ENCODE data around the gene MED14.

The MED14 gene

DNA sequence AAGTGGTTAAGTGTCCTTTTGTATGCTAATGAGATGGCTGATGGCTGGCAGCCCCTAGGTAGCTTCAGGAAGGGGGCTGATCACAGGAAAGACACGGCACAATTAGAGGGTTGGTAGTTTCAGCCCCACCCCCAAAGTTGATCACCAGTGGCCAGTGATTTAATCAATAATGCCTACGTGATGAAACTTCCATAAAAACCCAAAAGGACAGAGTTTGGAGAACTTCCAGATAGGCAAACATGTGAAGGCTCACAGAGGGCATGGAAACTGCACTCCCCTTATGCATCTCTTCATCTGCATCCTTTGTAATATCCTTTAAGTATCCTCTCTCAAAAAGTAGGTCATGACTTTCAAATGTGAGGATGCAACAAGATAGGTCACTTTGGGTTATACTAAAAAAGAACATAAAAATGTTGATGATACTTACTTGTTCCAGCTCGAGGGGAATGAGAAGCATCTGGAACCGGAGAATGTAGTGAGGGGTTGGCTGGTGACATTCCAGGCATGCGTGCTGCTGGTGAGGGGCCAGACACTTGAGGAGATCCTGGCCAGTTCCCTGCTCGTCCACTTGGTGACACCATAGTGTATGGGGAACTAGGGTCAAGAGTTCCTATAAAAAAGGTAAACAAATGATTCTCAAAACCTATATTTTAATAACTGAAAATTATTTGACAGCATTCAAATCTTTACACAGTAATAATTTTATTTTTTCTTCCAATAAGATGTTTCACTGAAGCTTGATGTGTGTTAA, 71.3 kb downstream of the MED14 start:
- TF ChIP-seq ZBTB7A (IDR thresholded peaks at IDR 0.05; ENCODE audit: low read depth) (no peak), YY1 (IDR thresholded peaks at IDR 0.05; ENCODE audit: low read depth) (no peak), CEBPB (IDR thresholded peaks at IDR 0.05) (no peak), NFIC (IDR thresholded peaks at IDR 0.05) (no peak), FOXM1 (IDR thresholded peaks at IDR 0.05; ENCODE audit: borderline replicate concordance, low read depth) (no peak), TAF1 (IDR thresholded peaks at IDR 0.05; ENCODE audit: low read depth) (no peak)
- TF ChIP-seq, protein P1, sequence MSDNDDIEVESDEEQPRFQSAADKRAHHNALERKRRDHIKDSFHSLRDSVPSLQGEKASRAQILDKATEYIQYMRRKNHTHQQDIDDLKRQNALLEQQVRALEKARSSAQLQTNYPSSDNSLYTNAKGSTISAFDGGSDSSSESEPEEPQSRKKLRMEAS (IDR thresholded peaks at IDR 0.05) = no peak
- TF ChIP-seq, protein P2, sequence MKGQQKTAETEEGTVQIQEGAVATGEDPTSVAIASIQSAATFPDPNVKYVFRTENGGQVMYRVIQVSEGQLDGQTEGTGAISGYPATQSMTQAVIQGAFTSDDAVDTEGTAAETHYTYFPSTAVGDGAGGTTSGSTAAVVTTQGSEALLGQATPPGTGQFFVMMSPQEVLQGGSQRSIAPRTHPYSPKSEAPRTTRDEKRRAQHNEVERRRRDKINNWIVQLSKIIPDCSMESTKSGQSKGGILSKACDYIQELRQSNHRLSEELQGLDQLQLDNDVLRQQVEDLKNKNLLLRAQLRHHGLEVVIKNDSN (IDR thresholded peaks at IDR 0.05) = no peak

DNA sequence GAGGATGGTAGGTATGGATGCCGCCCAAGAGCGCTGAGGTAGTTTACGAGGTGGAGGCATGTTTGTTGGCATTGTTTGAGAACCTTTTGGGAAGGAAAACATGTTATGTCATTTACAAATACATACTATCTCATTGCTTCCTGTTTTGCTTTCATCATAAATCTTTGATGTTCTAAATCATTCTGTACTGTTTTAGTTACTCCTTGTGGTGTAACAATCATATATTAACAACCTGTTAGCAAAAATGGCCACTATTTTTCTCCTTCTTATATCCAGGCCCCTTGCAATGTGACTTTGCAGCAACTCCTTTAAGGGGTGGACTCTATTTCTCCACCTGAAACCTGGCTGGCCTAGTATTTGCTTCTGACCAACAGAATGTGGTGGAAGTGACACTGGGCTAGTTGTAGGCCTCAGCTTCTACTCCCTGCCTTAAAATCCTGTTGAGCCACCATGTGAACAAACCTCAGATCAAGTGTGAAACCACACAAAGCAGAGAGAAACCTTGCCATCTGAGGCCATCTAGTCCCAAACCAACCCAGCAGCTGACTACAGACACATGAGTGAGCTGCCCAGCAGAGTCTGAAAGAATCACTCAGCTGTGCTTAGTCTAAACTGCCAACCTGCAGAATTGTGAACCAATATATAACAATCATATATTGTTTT, 72.1 kb downstream of the MED14 start:
- no peak for TF ChIP-seq EP300 (IDR thresholded peaks at IDR 0.05; ENCODE audit: borderline replicate concordance)
- TF ChIP-seq ZBTB7A (IDR thresholded peaks at IDR 0.05; ENCODE audit: low read depth) = no peak
- no peak for TF ChIP-seq CEBPB (IDR thresholded peaks at IDR 0.05)
- no peak for TF ChIP-seq TCF12 (IDR thresholded peaks at IDR 0.05; ENCODE audit: low read depth)
- TF ChIP-seq YY1 (IDR thresholded peaks at IDR 0.05; ENCODE audit: low read depth) = no peak
- no peak for TF ChIP-seq RAD21 (IDR thresholded peaks at IDR 0.05; ENCODE audit: low read depth)
- TF ChIP-seq EGR1 (IDR thresholded peaks at IDR 0.05) = no peak
- TF ChIP-seq, protein P2 (IDR thresholded peaks at IDR 0.05) = no peak
- no peak for TF ChIP-seq TAF1 (IDR thresholded peaks at IDR 0.05; ENCODE audit: low read depth)
- TF ChIP-seq, protein P1 (IDR thresholded peaks at IDR 0.05) = no peak
- no peak for TF ChIP-seq FOXM1 (IDR thresholded peaks at IDR 0.05; ENCODE audit: borderline replicate concordance, low read depth)
- TF ChIP-seq NFIC (IDR thresholded peaks at IDR 0.05) = no peak
- no peak for TF ChIP-seq CREB1 (IDR thresholded peaks at IDR 0.05; ENCODE audit: low read depth)
- TF ChIP-seq, protein P3, sequence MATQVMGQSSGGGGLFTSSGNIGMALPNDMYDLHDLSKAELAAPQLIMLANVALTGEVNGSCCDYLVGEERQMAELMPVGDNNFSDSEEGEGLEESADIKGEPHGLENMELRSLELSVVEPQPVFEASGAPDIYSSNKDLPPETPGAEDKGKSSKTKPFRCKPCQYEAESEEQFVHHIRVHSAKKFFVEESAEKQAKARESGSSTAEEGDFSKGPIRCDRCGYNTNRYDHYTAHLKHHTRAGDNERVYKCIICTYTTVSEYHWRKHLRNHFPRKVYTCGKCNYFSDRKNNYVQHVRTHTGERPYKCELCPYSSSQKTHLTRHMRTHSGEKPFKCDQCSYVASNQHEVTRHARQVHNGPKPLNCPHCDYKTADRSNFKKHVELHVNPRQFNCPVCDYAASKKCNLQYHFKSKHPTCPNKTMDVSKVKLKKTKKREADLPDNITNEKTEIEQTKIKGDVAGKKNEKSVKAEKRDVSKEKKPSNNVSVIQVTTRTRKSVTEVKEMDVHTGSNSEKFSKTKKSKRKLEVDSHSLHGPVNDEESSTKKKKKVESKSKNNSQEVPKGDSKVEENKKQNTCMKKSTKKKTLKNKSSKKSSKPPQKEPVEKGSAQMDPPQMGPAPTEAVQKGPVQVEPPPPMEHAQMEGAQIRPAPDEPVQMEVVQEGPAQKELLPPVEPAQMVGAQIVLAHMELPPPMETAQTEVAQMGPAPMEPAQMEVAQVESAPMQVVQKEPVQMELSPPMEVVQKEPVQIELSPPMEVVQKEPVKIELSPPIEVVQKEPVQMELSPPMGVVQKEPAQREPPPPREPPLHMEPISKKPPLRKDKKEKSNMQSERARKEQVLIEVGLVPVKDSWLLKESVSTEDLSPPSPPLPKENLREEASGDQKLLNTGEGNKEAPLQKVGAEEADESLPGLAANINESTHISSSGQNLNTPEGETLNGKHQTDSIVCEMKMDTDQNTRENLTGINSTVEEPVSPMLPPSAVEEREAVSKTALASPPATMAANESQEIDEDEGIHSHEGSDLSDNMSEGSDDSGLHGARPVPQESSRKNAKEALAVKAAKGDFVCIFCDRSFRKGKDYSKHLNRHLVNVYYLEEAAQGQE (IDR thresholded peaks at IDR 0.05; ENCODE audit: low read depth) = no peak
- no peak for TF ChIP-seq TEAD4 (IDR thresholded peaks at IDR 0.05)

DNA sequence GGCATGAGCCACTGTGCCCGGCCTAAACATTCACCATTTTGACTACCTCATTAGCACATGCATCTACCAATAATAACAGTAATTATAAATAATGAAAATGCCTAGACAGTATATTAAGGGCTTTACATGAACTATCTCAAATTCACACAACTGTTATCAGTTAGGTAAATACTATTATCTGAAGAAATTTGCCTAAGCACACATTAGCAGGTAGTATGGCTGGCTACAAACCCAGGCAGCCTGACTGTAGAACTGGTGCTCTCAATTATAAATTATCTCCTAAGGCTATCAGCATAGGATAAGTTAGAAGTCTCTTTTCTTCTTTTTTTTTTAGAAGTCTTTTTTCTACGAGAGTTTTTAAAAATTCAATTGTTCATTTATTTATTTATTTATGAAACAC, 73.9 kb downstream of the MED14 start:
- TF ChIP-seq TEAD4 (IDR thresholded peaks at IDR 0.05) = no peak
- TF ChIP-seq RAD21 (IDR thresholded peaks at IDR 0.05; ENCODE audit: low read depth) = no peak
- no peak for TF ChIP-seq YY1 (IDR thresholded peaks at IDR 0.05; ENCODE audit: low read depth)
- TF ChIP-seq, protein P1 (IDR thresholded peaks at IDR 0.05) = no peak
- TF ChIP-seq CEBPB (IDR thresholded peaks at IDR 0.05) = no peak
- no peak for TF ChIP-seq FOXM1 (IDR thresholded peaks at IDR 0.05; ENCODE audit: borderline replicate concordance, low read depth)
- TF ChIP-seq EGR1 (IDR thresholded peaks at IDR 0.05) = no peak
- no peak for TF ChIP-seq NFIC (IDR thresholded peaks at IDR 0.05)
- TF ChIP-seq, protein P3 (IDR thresholded peaks at IDR 0.05; ENCODE audit: low read depth) = no peak
- no peak for TF ChIP-seq EP300 (IDR thresholded peaks at IDR 0.05; ENCODE audit: borderline replicate concordance)
- TF ChIP-seq TAF1 (IDR thresholded peaks at IDR 0.05; ENCODE audit: low read depth) = no peak
- TF ChIP-seq, protein P2 (IDR thresholded peaks at IDR 0.05) = no peak
- no peak for TF ChIP-seq TCF12 (IDR thresholded peaks at IDR 0.05; ENCODE audit: low read depth)
- TF ChIP-seq CREB1 (IDR thresholded peaks at IDR 0.05; ENCODE audit: low read depth) = no peak

DNA sequence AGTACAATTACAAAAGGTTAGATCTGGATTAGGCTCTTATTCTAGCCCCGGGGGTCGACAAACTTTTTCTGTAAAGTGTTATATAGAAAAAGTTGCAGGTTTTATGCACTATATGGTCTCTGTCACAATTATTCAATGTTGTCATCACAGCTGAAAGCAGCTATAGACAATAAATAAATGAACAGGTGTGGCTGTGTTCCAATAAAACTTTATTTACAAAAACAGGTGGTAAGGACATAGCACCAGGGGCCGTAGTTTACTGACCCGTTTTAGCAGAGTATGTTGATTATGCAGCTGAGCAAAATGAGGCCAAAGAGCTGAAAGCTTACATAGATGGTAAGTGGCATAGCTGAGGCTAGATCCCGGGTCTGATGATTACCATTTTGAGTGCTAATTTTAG, 75.0 kb downstream of the MED14 start:
- TF ChIP-seq, protein P3 (IDR thresholded peaks at IDR 0.05; ENCODE audit: low read depth) = no peak
- TF ChIP-seq, protein P1 (IDR thresholded peaks at IDR 0.05) = no peak
- TF ChIP-seq CEBPB (IDR thresholded peaks at IDR 0.05) (no peak), FOXM1 (IDR thresholded peaks at IDR 0.05; ENCODE audit: borderline replicate concordance, low read depth) (no peak), EGR1 (IDR thresholded peaks at IDR 0.05) (no peak), CREB1 (IDR thresholded peaks at IDR 0.05; ENCODE audit: low read depth) (no peak), ZBTB7A (IDR thresholded peaks at IDR 0.05; ENCODE audit: low read depth) (no peak), EP300 (IDR thresholded peaks at IDR 0.05; ENCODE audit: borderline replicate concordance) (no peak), TAF1 (IDR thresholded peaks at IDR 0.05; ENCODE audit: low read depth) (no peak), RAD21 (IDR thresholded peaks at IDR 0.05; ENCODE audit: low read depth) (no peak), TCF12 (IDR thresholded peaks at IDR 0.05; ENCODE audit: low read depth) (no peak), NFIC (IDR thresholded peaks at IDR 0.05) (no peak), TEAD4 (IDR thresholded peaks at IDR 0.05) (no peak), YY1 (IDR thresholded peaks at IDR 0.05; ENCODE audit: low read depth) (no peak)
- TF ChIP-seq, protein P2 (IDR thresholded peaks at IDR 0.05) = no peak
